ENCODE results near the gene POLE3. TPM values are rescaled to one million over a fixed set of nuclear protein-coding genes. Genes with fewer than 3 reads are reported as not detected.

The POLE3 gene
- total and polyA plus RNA-seq, 2 experiments from 2014 or later, result 39.2 to 81.3 TPM

GRCh38 chr9:113375057-113376023 is 35.1 kb downstream of the POLE3 start:
- Histone ChIP-seq H3F3A (replicated peaks; ENCODE audit: low read depth) (no peaks in the 10 kb centered on the region), H3K4me2 (peak overlapping the region; percentile 84; the same call in 1 of the 2 replicates), H3K36me3 (ENCODE audit: insufficient read depth) (no peaks in the 10 kb centered on the region), H3K79me2 (replicated peaks; ENCODE audit: insufficient read depth) (no peaks in the 10 kb centered on the region), H3K27ac (ENCODE audit: low read depth) (no peak overlapping the region), H3K9me2 (ENCODE audit: insufficient read depth) (no peaks in the 10 kb centered on the region), H3K4me3 (peak overlapping the region; percentile 85), H3K27me3 (ENCODE audit: insufficient read depth) (no peaks in the 10 kb centered on the region), H4K20me1 (replicated peaks; ENCODE audit: insufficient read depth) (no peaks in the 10 kb centered on the region), H3K4me1 (ENCODE audit: insufficient read depth) (no peaks in the 10 kb centered on the region), H2AFZ (no peak overlapping the region)
- H3K36me3 Mint-ChIP-seq (ENCODE audit: low read depth), result peaks cover 6% of the 10 kb centered on the region; the same call in 1 of the 3 replicates
- H3K27ac Mint-ChIP-seq, result no peak overlapping the region; the same call in 1 of the 2 replicates
- DNase-seq (ENCODE audit: low spot score), result no peak
- peak overlapping the region; percentile 92 for H3K4me3 Mint-ChIP-seq
- ATAC-seq, result no peak
- no peaks in the 10 kb centered on the region for H3K9me3 Mint-ChIP-seq
- H3K27me3 Mint-ChIP-seq (ENCODE audit: insufficient read depth, low read depth, poor library complexity), result peaks cover 4% of the 10 kb centered on the region
- TF ChIP-seq EZH2phosphoT487 (IDR thresholded peaks at IDR 0.05; ENCODE audit: unreplicated experiment) (no peak), EZH2 (IDR thresholded peaks at IDR 0.05; ENCODE audit: low read depth, unreplicated experiment) (no peak), ZNF114 (CRISPR knock-in tag; IDR thresholded peaks at IDR 0.05) (no peak), ZNF331 (CRISPR knock-in tag; IDR thresholded peaks at IDR 0.05; ENCODE audit: low read depth) (no peak), POLR2AphosphoS5 (IDR thresholded peaks at IDR 0.05; ENCODE audit: low read depth) (no peak), STAT1 (IDR thresholded peaks at IDR 0.05; ENCODE audit: unreplicated experiment) (no peak)
- TF ChIP-seq, protein P1, sequence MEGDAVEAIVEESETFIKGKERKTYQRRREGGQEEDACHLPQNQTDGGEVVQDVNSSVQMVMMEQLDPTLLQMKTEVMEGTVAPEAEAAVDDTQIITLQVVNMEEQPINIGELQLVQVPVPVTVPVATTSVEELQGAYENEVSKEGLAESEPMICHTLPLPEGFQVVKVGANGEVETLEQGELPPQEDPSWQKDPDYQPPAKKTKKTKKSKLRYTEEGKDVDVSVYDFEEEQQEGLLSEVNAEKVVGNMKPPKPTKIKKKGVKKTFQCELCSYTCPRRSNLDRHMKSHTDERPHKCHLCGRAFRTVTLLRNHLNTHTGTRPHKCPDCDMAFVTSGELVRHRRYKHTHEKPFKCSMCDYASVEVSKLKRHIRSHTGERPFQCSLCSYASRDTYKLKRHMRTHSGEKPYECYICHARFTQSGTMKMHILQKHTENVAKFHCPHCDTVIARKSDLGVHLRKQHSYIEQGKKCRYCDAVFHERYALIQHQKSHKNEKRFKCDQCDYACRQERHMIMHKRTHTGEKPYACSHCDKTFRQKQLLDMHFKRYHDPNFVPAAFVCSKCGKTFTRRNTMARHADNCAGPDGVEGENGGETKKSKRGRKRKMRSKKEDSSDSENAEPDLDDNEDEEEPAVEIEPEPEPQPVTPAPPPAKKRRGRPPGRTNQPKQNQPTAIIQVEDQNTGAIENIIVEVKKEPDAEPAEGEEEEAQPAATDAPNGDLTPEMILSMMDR (conservative IDR thresholded peaks at IDR 0.05; ENCODE audit: low read depth in 2 of 2), result no peak
- H3K4me1 Mint-ChIP-seq, result peaks cover 9% of the 10 kb centered on the region

GRCh38 chr9:113373676-113374392 is 36.6 kb downstream of the POLE3 start:
- TF ChIP-seq POLR2AphosphoS5 (IDR thresholded peaks at IDR 0.05; ENCODE audit: low read depth) (no peak), EZH2 (IDR thresholded peaks at IDR 0.05; ENCODE audit: low read depth, unreplicated experiment) (no peak), JUNB (IDR thresholded peaks at IDR 0.05; ENCODE audit: unreplicated experiment) (no peak), ZNF114 (CRISPR knock-in tag; IDR thresholded peaks at IDR 0.05) (no peak), NANOG (IDR thresholded peaks at IDR 0.05; ENCODE audit: borderline replicate concordance) (no peak), ETS1 (IDR thresholded peaks at IDR 0.05) (no peak), ZNF331 (CRISPR knock-in tag; IDR thresholded peaks at IDR 0.05; ENCODE audit: low read depth) (no peak), EZH2phosphoT487 (IDR thresholded peaks at IDR 0.05; ENCODE audit: unreplicated experiment) (no peak)
- H3K27ac ChIP-seq (ENCODE audit: low read depth), result no peak overlapping the region
- no peaks in the 10 kb centered on the region for H3K79me2 ChIP-seq (replicated peaks; ENCODE audit: insufficient read depth)
- no peaks in the 10 kb centered on the region for H3F3A ChIP-seq (replicated peaks; ENCODE audit: low read depth)
- no peak overlapping the region for H3K4me2 ChIP-seq
- ATAC-seq (no peak), DNase-seq (ENCODE audit: low spot score) (no peak)
- Mint-ChIP-seq H3K9me3 (no peaks in the 10 kb centered on the region), H3K4me1 (peaks cover 6% of the 10 kb centered on the region), H3K27ac (no peak overlapping the region), H3K27me3 (ENCODE audit: insufficient read depth, low read depth, poor library complexity) (peaks cover 4% of the 10 kb centered on the region), H3K36me3 (ENCODE audit: low read depth) (peaks cover 6% of the 10 kb centered on the region; the same call in 2 of the 3 replicates), H3K4me3 (no peak overlapping the region)
- H3K36me3 ChIP-seq (ENCODE audit: insufficient read depth), result no peaks in the 10 kb centered on the region
- H4K20me1 ChIP-seq (replicated peaks; ENCODE audit: insufficient read depth), result no peaks in the 10 kb centered on the region
- no peak overlapping the region for H3K4me3 ChIP-seq
- H3K4me1 ChIP-seq (ENCODE audit: insufficient read depth), result no peaks in the 10 kb centered on the region
- H3K9me2 ChIP-seq (ENCODE audit: insufficient read depth), result no peaks in the 10 kb centered on the region
- H3K27me3 ChIP-seq (ENCODE audit: insufficient read depth), result no peaks in the 10 kb centered on the region
- no peak overlapping the region for H2AFZ ChIP-seq
